D721Med (cell line): Measurements from ENCODE around the gene GPS1.

Experiments used
- DNase-seq: peaks from one replicate; pipeline ENCODE4 v3.0.0; 2011; ENCODE audit warnings: low spot score; ENCODE audit not compliant: insufficient read length
- FAIRE-seq: peaks from 2 replicates; lab custom pipeline; 2011; peaks lifted over from hg19 to GRCh38; lab: Jason Lieb, UNC
- TF ChIP-seq, protein P1 (sequence below): IDR thresholded peaks from 2 replicates; pipeline ENCODE4 v1.5.1; 2012; ENCODE audit warnings: mild to moderate bottlenecking, control low read depth; ENCODE audit not compliant: insufficient read depth; ENCODE audit errors: missing control alignments

The GPS1 gene

DNA sequence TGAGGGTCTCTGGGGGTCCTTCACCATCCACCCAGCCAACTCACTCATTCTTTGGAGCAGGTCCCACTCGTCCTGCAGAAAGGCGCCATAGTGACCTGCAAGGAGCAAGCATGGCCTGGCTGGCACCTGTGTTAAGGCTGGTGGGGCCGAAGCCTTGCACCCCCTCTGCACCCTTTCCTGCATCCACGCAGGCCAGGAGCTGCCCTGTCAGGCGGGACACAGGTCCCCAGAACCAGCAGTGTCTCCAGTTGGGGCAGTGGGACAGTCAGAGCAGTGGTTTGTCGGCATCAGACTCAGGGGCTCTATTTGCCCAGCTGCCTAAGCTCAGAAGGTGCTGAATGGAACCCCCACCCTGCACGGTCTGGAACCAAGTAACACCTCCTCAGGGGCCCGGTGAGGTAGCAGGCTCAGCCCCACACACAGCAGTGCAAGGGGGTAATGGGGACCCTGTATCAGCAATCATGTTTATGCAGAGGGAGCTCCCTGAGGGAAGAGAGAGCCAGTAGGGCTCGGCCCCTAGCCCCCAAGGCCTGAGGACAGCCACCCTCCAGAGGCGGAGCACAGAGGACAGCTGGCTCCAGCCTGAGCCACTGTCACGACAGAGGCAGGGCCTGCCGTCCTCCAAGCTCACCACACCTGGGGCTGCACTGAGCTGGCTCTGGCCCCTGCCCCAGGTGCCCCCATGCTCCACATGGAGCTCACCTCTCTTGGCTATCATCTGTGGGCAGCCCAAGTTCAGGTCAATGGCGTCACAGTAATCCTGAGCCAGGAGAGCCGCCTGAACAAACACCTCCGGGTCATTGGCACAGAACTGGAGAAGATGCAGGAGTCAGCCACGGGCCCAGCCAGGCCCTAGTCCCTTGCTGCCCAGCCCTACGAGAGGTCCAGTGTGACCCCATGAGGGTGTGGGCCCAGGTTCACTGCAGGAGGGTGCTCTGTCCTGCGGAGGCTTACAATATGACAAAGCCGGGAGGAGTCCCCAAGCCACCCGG, 12.0 kb downstream of the GPS1 start:
- DNase-seq = no peak
- TF ChIP-seq, protein P1, sequence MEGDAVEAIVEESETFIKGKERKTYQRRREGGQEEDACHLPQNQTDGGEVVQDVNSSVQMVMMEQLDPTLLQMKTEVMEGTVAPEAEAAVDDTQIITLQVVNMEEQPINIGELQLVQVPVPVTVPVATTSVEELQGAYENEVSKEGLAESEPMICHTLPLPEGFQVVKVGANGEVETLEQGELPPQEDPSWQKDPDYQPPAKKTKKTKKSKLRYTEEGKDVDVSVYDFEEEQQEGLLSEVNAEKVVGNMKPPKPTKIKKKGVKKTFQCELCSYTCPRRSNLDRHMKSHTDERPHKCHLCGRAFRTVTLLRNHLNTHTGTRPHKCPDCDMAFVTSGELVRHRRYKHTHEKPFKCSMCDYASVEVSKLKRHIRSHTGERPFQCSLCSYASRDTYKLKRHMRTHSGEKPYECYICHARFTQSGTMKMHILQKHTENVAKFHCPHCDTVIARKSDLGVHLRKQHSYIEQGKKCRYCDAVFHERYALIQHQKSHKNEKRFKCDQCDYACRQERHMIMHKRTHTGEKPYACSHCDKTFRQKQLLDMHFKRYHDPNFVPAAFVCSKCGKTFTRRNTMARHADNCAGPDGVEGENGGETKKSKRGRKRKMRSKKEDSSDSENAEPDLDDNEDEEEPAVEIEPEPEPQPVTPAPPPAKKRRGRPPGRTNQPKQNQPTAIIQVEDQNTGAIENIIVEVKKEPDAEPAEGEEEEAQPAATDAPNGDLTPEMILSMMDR = no peak
- no peak for FAIRE-seq

DNA sequence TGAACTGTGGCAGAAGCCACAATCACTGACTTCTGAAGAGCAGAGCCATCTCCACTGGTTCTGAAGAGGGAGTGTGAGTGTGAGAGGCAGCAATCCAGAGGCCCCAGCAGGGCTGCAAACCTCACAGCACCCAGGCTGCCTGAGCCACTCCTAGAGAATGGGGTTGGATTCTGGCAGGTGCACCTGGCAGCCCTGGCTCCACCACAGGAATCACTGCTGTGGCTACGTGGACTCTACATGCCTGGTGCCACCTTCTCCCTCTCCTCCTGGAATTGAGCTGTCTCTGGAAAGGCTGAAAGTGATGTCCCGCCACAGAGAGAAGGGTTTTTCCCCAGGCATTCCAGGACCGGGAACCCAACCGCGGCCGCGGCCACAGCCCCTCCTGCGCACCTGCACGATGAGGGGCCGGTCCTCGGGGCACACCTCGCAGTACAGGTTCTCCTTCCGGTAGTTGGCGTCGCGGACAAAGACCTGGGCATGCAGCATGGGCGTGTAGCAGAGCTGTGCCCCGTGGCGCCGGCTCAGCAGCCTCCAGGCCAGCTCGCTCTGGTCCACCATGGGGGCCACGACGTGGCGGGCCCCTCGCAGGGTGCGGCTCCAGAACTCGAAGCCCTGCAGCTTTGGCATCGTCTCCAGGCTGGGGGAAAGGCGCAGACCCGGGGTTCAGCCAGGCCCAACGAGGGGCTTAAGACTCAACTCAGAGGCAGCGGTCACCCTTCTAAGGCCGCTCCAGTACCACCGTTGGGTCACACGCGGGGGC, 12.9 kb downstream of the GPS1 start:
- DNase-seq (no peak), FAIRE-seq (no peak)
- TF ChIP-seq, protein P1 = no peak

DNA sequence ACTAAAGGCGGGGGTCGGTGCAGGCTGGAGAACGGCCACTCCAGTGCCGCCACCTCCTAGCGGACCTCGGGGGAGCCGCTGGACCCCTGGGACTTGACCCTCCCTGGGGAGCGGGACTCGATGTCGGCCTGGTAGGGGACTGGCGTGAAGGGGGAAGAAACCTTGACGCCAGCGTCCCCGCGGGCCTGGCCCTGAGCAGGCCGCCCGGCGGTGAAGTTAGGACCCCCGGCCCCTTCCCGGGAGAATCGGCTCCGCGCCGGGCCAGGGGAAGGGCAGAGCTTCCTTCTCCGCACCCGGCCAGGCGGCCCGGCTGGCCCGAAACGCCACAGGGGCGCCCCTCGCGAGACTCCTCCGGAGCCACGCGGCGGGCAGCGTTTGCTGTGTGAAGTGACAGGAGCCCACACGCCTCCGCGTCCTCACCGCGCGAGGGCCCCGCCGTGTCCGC, 13.5 kb downstream of the GPS1 start:
- TF ChIP-seq, protein P1 = no peak
- no peak for DNase-seq
- no peak for FAIRE-seq

DNA sequence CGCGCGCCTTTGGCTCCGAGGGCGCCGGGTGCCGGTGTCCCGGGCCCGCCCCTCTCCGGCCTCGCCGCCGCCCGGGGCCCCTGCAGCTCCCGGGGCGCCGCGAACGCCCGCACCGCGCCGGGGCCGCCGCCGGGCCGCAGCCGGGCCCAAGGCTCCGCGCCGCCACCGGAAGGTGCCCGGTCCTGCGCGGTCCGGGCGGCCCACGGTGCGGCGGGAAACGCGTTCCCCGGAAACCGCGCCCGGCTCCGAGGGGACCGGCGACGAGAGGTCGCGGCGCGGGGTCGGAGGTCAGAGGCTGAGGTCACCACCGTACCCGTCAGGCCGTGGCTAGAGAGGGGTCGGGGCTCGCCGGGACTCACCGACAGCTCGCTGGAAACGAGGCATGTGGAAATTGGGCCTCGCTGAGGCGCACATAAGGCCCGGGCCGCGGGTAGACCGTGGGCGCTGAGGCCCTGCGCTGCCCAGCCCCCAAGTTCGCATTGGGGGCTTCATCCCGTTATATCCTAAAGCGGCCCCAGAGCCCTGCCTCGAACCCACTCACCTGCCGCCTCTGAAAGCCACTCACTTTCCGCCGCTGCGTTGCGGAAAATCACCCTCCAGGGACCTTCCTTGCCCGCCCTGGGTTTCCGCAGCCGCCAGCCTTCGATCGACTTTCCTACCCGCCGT, 14.1 kb downstream of the GPS1 start, which contains the start of gene DUS1L:
DUS1L (minus strand) TSS at position 167 of the 666 bp plus-strand sequence. CDS start 745 bp downstream, outside the sequence.
- DNase-seq (peak; percentile 74), FAIRE-seq (no peak)
- TF ChIP-seq, protein P1 = no peak

DNA sequence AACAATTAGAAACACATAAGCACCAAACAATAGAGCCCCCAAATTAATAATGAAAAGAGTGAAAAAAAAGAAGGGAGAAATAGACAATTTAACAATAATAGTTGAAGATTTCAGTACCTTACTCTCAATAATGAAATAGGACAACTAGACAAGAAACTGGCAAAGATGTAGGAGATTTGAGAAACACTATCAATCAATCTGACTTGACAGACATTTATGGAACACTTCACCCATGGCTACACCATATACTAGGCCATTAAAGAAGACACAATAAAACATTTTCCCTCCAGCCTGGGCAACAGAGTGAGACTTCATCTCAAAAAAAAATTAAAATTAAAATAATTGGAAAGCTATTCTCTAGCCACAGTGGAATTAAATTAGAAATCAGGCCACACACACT, 18.9 kb downstream of the GPS1 start:
- DNase-seq (no peak), FAIRE-seq (no peak)
- TF ChIP-seq, protein P1 = no peak

DNA sequence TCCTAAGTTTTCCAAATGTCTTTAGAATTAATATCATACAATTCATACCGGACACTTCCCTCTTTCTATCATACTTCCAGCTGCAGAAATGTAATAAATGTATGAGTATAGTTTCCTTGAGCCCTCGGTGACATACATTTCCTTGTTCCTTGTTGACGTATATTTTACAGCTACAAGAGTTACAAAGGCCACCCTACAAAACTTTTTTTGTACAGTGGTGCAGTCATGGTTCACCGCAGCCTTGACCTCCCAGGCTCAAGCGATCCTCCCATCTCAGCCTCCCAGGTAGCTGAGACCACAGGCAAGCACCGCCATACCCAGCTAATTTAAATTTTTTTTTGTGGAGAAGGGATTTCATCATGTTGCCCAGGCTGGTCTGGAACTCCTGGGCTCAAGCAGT, 21.1 kb downstream of the GPS1 start:
- no peak for DNase-seq
- FAIRE-seq = no peak
- TF ChIP-seq, protein P1 = no peak
